ENCODE data around the gene SDCBP2.

DNA sequence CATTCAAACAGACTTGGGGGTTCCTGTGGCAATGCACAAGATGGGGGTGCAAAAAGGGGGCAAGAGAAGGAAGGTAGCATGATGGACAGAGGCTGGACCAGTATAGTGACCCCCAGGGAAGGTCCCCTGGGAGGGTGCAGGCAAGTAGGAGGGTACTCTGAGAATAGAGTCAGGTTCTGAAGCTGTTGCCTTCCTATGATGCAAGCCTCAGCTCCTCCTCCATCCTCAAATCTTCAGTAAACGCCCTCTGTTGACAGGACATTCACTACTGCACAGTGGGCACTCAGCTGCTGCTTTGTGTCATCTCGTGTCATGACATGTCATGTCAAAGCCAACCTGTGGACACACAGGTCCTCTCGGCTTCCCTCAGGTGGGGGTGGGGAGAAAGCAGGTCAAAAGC is 5.8 kb upstream of the SDCBP2 start:
- no peak for TF ChIP-seq GABPA (IDR thresholded peaks at IDR 0.05; ENCODE audit: low read depth)
- TF ChIP-seq ELF1 (IDR thresholded peaks at IDR 0.05) = no peak
- no peak for TF ChIP-seq GATA2 (CRISPR knock-in tag; IDR thresholded peaks at IDR 0.05)
- TF ChIP-seq, protein P1, sequence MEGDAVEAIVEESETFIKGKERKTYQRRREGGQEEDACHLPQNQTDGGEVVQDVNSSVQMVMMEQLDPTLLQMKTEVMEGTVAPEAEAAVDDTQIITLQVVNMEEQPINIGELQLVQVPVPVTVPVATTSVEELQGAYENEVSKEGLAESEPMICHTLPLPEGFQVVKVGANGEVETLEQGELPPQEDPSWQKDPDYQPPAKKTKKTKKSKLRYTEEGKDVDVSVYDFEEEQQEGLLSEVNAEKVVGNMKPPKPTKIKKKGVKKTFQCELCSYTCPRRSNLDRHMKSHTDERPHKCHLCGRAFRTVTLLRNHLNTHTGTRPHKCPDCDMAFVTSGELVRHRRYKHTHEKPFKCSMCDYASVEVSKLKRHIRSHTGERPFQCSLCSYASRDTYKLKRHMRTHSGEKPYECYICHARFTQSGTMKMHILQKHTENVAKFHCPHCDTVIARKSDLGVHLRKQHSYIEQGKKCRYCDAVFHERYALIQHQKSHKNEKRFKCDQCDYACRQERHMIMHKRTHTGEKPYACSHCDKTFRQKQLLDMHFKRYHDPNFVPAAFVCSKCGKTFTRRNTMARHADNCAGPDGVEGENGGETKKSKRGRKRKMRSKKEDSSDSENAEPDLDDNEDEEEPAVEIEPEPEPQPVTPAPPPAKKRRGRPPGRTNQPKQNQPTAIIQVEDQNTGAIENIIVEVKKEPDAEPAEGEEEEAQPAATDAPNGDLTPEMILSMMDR (IDR thresholded peaks at IDR 0.05) = no peak
- TF ChIP-seq, protein P2, sequence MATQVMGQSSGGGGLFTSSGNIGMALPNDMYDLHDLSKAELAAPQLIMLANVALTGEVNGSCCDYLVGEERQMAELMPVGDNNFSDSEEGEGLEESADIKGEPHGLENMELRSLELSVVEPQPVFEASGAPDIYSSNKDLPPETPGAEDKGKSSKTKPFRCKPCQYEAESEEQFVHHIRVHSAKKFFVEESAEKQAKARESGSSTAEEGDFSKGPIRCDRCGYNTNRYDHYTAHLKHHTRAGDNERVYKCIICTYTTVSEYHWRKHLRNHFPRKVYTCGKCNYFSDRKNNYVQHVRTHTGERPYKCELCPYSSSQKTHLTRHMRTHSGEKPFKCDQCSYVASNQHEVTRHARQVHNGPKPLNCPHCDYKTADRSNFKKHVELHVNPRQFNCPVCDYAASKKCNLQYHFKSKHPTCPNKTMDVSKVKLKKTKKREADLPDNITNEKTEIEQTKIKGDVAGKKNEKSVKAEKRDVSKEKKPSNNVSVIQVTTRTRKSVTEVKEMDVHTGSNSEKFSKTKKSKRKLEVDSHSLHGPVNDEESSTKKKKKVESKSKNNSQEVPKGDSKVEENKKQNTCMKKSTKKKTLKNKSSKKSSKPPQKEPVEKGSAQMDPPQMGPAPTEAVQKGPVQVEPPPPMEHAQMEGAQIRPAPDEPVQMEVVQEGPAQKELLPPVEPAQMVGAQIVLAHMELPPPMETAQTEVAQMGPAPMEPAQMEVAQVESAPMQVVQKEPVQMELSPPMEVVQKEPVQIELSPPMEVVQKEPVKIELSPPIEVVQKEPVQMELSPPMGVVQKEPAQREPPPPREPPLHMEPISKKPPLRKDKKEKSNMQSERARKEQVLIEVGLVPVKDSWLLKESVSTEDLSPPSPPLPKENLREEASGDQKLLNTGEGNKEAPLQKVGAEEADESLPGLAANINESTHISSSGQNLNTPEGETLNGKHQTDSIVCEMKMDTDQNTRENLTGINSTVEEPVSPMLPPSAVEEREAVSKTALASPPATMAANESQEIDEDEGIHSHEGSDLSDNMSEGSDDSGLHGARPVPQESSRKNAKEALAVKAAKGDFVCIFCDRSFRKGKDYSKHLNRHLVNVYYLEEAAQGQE (IDR thresholded peaks at IDR 0.05; ENCODE audit: low read depth, low read length) = no peak
- no peak for TF ChIP-seq TCF12 (IDR thresholded peaks at IDR 0.05)
- TF ChIP-seq EP300 (IDR thresholded peaks at IDR 0.05; ENCODE audit: borderline replicate concordance in 1 of 2, low read depth in 1 of 2, low read length in 1 of 2) = no peak
- TF ChIP-seq POLR2AphosphoS5 (IDR thresholded peaks at IDR 0.05; ENCODE audit: low read depth, low read length) = no peak
